Tibial nerve (tissue), 4 donors: ENCODE measurements around the gene TSPAN19. TPM values are rescaled to one million over a fixed set of nuclear protein-coding genes. Genes with fewer than 3 reads are reported as not detected.

ENCODE experiments used
- total RNA-seq, 4 donors: library from RNA; depleted of rRNA; stranded (reverse); fragments of >200 nt; gene quantifications; one replicate each; pipeline ENCODE4 v1.1.0, GENCODE V29; 2016

TSPAN19 gene
- total RNA-seq, 4 donors from 2014 or later: 0.22 to 2.2 TPM; not detected in 2

Other genes starting within 250 kb of the TSPAN19 start
- under 1 TPM; 0.30 to 0.84 (median 0.51) TPM for gene SLC6A15, start 123.5 kb downstream of the TSPAN19 start, total RNA-seq
- 1 to 10 TPM; 1.6 to 5.4 (median 3.4) TPM for gene LRRIQ1, start 74 bp upstream of the TSPAN19 start, total RNA-seq
- gene ALX1, start 243.9 kb upstream of the TSPAN19 start, total RNA-seq: not detected